SU-DHL-6 (cell line): Measurements from ENCODE around the gene RELA.

Source experiments
- H2AFZ ChIP-seq: fragments of 200-600 bp; sonication (generic); 2 replicates; pipeline ENCODE4 v1.6.1; 2014; ENCODE audit warnings: low read depth, mild to moderate bottlenecking, moderate library complexity, mixed read lengths, antibody characterized with exemption, low read length; ENCODE audit not compliant: severe bottlenecking
- H3F3A ChIP-seq: fragments of 200-600 bp; shearing (Covaris generic); 2 replicates; pipeline ENCODE4 v1.6.0; 2016; ENCODE audit warnings: antibody characterized with exemption, mild to moderate bottlenecking; ENCODE audit not compliant: insufficient read depth
- H3K27ac ChIP-seq: fragments of 200-600 bp; sonication (generic); 2 replicates; pipeline ENCODE4 v1.5.1; 2016; ENCODE audit warnings: low read depth, mild to moderate bottlenecking, low read length, moderate library complexity, mixed read lengths
- H3K27me3 ChIP-seq: fragments of 200-600 bp; sonication (generic), shearing (Covaris generic); 2 replicates; pipeline ENCODE4 v1.6.0; 2014; ENCODE audit warnings: mild to moderate bottlenecking, low read length
- H3K36me3 ChIP-seq: fragments of 200-600 bp; sonication (generic); 2 replicates; pipeline ENCODE4 v1.6.1; 2014; ENCODE audit warnings: mild to moderate bottlenecking, low read length, mixed read lengths
- H3K4me2 ChIP-seq: fragments of 300-600, 200-600 bp; shearing (Covaris generic), sonication (generic); 2 replicates; pipeline ENCODE4 v1.6.0; 2014; ENCODE audit warnings: low read length, low read depth, mild to moderate bottlenecking; ENCODE audit not compliant: poor library complexity, severe bottlenecking
- H3K4me3 ChIP-seq: fragments of 200-600 bp; sonication (generic); 2 replicates; pipeline ENCODE4 v1.5.1; 2014; ENCODE audit warnings: antibody characterized with exemption, low read length, mild to moderate bottlenecking, mixed read lengths; ENCODE audit not compliant: insufficient read depth, poor library complexity, severe bottlenecking
- H3K79me2 ChIP-seq: fragments of 200-600 bp; sonication (generic); 2 replicates; pipeline ENCODE4 v1.6.1; 2014; ENCODE audit warnings: mild to moderate bottlenecking, low read length, moderate library complexity; ENCODE audit not compliant: insufficient read depth
- H3K9ac ChIP-seq: fragments of 200-600 bp; sonication (generic); 2 replicates; pipeline ENCODE4 v1.7.0; 2014; ENCODE audit warnings: mild to moderate bottlenecking, low read length
- H3K9me2 ChIP-seq: fragments of 200-600 bp; sonication (generic); replicated peaks from 2 replicates; pipeline ENCODE4 v1.6.1; 2014; ENCODE audit warnings: low read length; ENCODE audit not compliant: insufficient read depth
- H3K9me3 ChIP-seq: fragments of 200-600 bp; sonication (generic); 2 replicates; pipeline ENCODE4 v1.6.1; 2014; ENCODE audit warnings: low read length, mixed read lengths; ENCODE audit not compliant: insufficient read depth
- H4K20me1 ChIP-seq: fragments of 200-600 bp; sonication (generic); 2 replicates; pipeline ENCODE4 v1.6.1; 2014; ENCODE audit warnings: low read depth, mild to moderate bottlenecking, antibody characterized with exemption, low read length, moderate library complexity, mixed read lengths
- CTCF ChIP-seq: fragments of 200-600 bp; sonication (generic); IDR thresholded peaks from one replicate; pipeline ENCODE4 v1.5.1; 2017; ENCODE audit warnings: antibody characterized with exemption, mild to moderate bottlenecking, low read length, moderate library complexity; ENCODE audit not compliant: insufficient read depth, poor library complexity, severe bottlenecking
- EZH2phosphoT487 ChIP-seq: fragments of 200-600 bp; sonication (generic), shearing (Covaris generic); conservative IDR thresholded peaks from 2 replicates; pipeline ENCODE4 v1.6.1; 2018; ENCODE audit warnings: mild to moderate bottlenecking, antibody characterized with exemption, low read length, moderate library complexity, mixed read lengths

Gene RELA

GRCh38 chr11:65660038-65660437, 2.7 kb downstream of the RELA start:
- TF ChIP-seq CTCF (no peak), EZH2phosphoT487 (no peak)
- Histone ChIP-seq H3F3A (no peaks in the 10 kb centered on the region), H3K9me3 (no peaks in the 10 kb centered on the region), H4K20me1 (no peaks in the 10 kb centered on the region; the same call in 1 of the 2 replicates), H3K36me3 (no peaks in the 10 kb centered on the region), H3K4me3 (no peak overlapping the region), H2AFZ (no peak overlapping the region), H3K9ac (no peak overlapping the region), H3K27me3 (no peaks in the 10 kb centered on the region), H3K4me2 (no peak overlapping the region), H3K9me2 (no peaks in the 10 kb centered on the region), H3K79me2 (peaks cover 18% of the 10 kb centered on the region), H3K27ac (no peak overlapping the region)

GRCh38 chr11:65658174-65659021, 4.3 kb downstream of the RELA start:
- H3K9me2 ChIP-seq: no peaks in the 10 kb centered on the region
- H3K4me2 ChIP-seq: no peak overlapping the region
- no peaks in the 10 kb centered on the region; the same call in 1 of the 2 replicates for H4K20me1 ChIP-seq
- no peak overlapping the region for H3K4me3 ChIP-seq
- peaks cover 4% of the 10 kb centered on the region for H3F3A ChIP-seq
- H3K9ac ChIP-seq: no peak overlapping the region
- H3K9me3 ChIP-seq: no peaks in the 10 kb centered on the region
- peaks cover 18% of the 10 kb centered on the region for H3K79me2 ChIP-seq
- H3K36me3 ChIP-seq: no peaks in the 10 kb centered on the region
- H2AFZ ChIP-seq: no peak overlapping the region
- H3K27me3 ChIP-seq: no peaks in the 10 kb centered on the region
- TF ChIP-seq CTCF (no peak), EZH2phosphoT487 (no peak)
- no peak overlapping the region for H3K27ac ChIP-seq

- Histone ChIP-seq H3K9me2 (no peaks in the 10 kb centered on the region), H3F3A (peaks cover 8% of the 10 kb centered on the region), H2AFZ (no peak overlapping the region), H3K27me3 (no peaks in the 10 kb centered on the region), H3K4me2 (no peak overlapping the region), H3K4me3 (no peak overlapping the region), H3K27ac (no peak overlapping the region), H3K79me2 (peaks cover 15% of the 10 kb centered on the region), H4K20me1 (no peaks in the 10 kb centered on the region; the same call in 1 of the 2 replicates), H3K9ac (no peak overlapping the region), H3K9me3 (no peaks in the 10 kb centered on the region), H3K36me3 (no peaks in the 10 kb centered on the region)
- no peak for TF ChIP-seq EZH2phosphoT487
- no peak for TF ChIP-seq CTCF
These were observed 5.3 kb downstream of the RELA start for GRCh38 chr11:65657426-65657825.
